T47D (cell line): ENCODE results near the gene RHBDF2.

Experiments used
- DNase-seq, 2 experiments: peaks; one replicate each; pipeline versions ENCODE4 v3.0.0 to v3.0.0-alpha.2; 2011 to 2012; ENCODE audit warnings: low read depth in 1 of 2, low spot score in 1 of 2
- JUND ChIP-seq: IDR thresholded peaks from 2 replicates; pipeline ENCODE4 v1.6.1; 2012; ENCODE audit warnings: low read depth
- in situ Hi-C: cut with HindIII; loops from 2 replicates; pipeline ENCODE4 v1.10.0; 2016; ENCODE audit warnings: low sequenced_read_pairs, low pct_unique_long_range_greater_than_20kb

RHBDF2 gene

GRCh38 chr17:76499267-76499667 lies 2.0 kb downstream of the RHBDF2 start:
- DNase-seq, result no peak
- in situ Hi-C loops, result no loop called here
- no peak for TF ChIP-seq JUND

DNA sequence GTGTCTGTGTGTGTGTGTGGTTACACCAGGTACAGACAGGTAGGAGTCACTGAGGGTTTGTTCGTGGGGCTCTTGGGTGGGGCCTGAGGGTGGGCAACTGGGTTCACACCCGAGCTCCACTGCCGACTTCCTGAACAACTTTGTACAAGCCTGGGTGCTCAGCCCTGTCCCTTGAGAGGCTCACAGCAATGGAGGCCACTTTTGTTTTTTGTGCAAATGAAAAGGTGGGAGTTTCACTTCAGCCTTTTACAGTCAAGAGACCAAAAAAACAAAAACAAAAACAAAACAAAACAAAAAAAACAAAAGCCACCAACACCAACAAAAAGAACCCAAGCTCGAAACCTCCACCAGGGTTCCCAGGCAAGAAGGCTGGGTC lies 2.4 kb downstream of the RHBDF2 start:
- in situ Hi-C loops, result no loop called here
- no peak for TF ChIP-seq JUND
- no peak for DNase-seq

- in situ Hi-C loops, result no loop called here
- TF ChIP-seq JUND, result no peak
- DNase-seq, result peak; percentile 55 to 73
These were observed 3.0 kb downstream of the RHBDF2 start for GRCh38 chr17:76497979-76498875.

DNA sequence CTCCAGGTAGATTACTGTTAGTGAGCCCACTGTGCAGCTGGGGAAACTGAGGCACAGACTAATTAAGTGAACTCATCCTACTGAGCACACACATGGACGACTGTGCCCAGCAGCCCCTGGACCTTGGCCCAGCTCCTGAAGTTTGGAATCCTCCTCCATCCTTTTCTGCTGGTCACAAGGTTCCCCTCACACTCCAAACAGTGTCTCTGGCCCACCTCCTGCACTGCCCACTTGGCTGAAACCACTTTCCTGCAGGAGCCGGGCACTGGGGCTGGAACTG lies 3.6 kb downstream of the RHBDF2 start:
- no peak for DNase-seq
- in situ Hi-C loops, result no loop called here
- TF ChIP-seq JUND, result no peak

DNA sequence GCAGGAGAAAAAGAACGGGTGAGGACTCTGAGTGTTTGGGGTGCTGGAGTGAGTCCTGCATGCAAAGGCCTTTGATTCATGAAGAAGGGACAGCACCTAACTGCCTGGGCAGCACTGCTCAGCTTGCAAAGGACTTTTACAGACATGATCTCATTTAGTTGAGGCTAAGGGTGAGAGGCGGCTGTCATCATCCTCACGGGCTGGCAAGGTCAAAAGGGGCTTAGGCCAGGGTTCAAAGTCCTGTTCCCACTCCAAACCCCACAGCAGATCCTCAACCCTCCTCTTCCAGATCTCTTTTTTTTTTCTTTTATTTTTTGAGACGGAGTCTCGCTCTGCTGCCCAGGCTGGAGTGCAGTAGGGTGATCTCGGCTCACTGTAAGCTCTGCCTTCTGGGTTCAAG lies 4.8 kb downstream of the RHBDF2 start:
- in situ Hi-C loops, result no loop called here
- TF ChIP-seq JUND, result no peak

GRCh38 chr17:76495663-76496400 lies 5.4 kb downstream of the RHBDF2 start:
- peak in 1 of 2 experiments; percentile 35 for DNase-seq
- TF ChIP-seq JUND, result no peak
- in situ Hi-C loops, result no loop called here

More for the DNA sequence above, 4.8 kb downstream of the RHBDF2 start:
- DNase-seq, result no peak

GRCh38 chr17:76493505-76494167 lies 7.6 kb downstream of the RHBDF2 start:
- no peak for DNase-seq
- in situ Hi-C loops, result no loop called here
- TF ChIP-seq JUND, result no peak

GRCh38 chr17:76492989-76493501 lies 8.2 kb downstream of the RHBDF2 start:
- TF ChIP-seq JUND, result no peak
- in situ Hi-C loops, result no loop called here
- no peak for DNase-seq

- in situ Hi-C loops, result no loop called here
- no peak for TF ChIP-seq JUND
- no peak for DNase-seq
These were observed 8.9 kb downstream of the RHBDF2 start for GRCh38 chr17:76492123-76492988.

DNA sequence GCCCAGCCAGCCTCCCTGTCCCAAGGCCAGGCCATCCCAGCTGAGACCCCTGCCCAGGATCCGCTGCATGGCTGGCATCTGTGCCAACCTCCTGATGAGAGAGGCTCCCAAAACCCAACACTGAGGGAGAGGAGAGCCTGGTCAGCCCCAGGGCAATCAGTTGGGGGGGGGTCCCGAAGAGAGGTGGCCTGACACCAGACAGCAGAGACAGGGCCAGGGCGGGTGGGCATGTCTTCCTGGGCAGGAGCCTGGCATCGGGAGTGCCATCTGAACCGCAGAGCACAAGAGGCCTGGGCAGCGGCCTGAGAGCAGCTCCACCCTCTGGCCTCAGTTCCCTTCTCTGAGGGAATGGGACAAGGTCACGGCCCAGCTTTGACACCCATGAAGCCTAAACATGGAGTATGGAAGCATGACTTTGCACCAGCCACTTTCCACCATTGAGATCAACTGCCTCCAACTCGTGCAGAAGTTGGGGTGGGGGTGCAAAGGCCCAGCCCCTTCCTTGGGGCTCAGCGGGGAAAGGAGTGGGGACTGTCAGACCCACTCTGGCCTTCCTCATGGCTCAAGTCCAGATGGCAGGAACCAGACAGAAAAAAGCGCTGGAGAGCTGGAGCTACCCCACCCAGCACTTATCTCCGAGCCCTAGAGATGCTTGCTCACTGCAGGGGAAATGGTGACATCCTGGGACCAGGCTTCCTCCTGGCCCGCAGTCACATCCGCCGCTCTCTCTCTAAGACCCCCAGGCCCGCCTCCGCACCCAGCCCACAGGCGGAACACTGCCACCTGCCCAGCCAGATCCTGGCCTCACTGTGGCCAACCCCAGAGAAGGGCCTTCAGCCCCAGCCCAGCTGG lies 9.7 kb downstream of the RHBDF2 start:
- DNase-seq, result no peak
- no peak for TF ChIP-seq JUND
- in situ Hi-C loops, result no loop called here

DNA sequence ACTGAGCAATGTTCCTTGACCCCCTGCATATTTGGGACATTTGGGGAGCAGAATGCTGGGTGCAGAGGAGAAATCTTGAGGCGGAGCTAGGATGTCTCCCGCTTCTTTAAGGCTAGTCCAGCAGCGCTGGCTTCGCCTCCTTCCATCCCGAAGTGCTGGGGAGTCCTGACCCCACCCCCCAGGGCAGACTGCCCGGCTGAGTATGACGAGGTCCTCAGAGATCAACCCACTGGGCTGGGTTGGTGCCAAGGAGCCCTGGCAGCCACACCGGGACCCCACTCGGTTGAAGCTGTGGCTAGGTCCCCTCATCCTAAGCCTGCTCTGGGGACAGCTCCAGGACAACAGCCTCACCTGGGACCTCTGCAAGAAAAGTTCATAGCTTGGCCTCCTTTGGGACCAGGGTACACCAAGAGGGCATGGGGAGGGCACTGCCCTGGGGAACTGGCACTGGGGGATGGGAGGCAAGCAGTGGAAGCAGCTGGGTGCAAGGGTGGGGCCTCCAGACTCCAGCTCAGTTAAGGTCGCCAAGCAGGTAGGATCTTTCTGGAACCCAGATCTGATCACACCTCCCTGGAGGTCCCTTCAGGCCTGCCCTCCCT lies 11.0 kb downstream of the RHBDF2 start:
- in situ Hi-C loops, result no loop called here
- TF ChIP-seq JUND, result no peak
- no peak for DNase-seq
